Kidney (tissue), 14 donors: Measurements from ENCODE around the gene CLCN2. TPM values are rescaled to one million over a fixed set of nuclear protein-coding genes. Genes with fewer than 3 reads are reported as not detected.

Source experiments
- DNase-seq, 5 donors: peaks; one replicate each; pipeline ENCODE4 v3.0.0-alpha.2; 2013 to 2020
- FAIRE-seq: peaks from 2 replicates; lab custom pipeline; 2012; peaks lifted over from hg19 to GRCh38; lab: Jason Lieb, UNC
- H3K27ac ChIP-seq, 2 donors: one replicate each; pipeline ENCODE4 v1.7.0; 2013; ENCODE audit warnings: low read depth in 2 of 2, low read length in 2 of 2, inconsistent platforms in 1 of 2
- H3K27me3 ChIP-seq: one replicate; pipeline ENCODE4 v1.7.1; 2013; ENCODE audit warnings: low read length, inconsistent platforms; ENCODE audit not compliant: control insufficient read depth, insufficient read depth
- H3K36me3 ChIP-seq, 3 donors: one replicate each; pipeline versions ENCODE4 v1.7.0 to v1.7.1; 2013; ENCODE audit warnings: low read length in 3 of 3, control low read depth in 1 of 3, inconsistent platforms in 1 of 3; ENCODE audit not compliant: insufficient read depth in 3 of 3, control insufficient read depth in 2 of 3
- H3K4me1 ChIP-seq, 3 donors: one replicate each; pipeline versions ENCODE4 v1.7.0 to v1.7.1; 2013; ENCODE audit warnings: low read length in 3 of 3, inconsistent platforms in 1 of 3, low read depth in 1 of 3; ENCODE audit not compliant: control insufficient read depth in 2 of 3, insufficient read depth in 2 of 3
- H3K4me3 ChIP-seq, 3 donors: one replicate each; pipeline versions ENCODE4 v1.7.0 to v1.8.1; 2013; ENCODE audit warnings: low read length in 3 of 3, control low read depth in 1 of 3, inconsistent platforms in 1 of 3
- H3K9ac ChIP-seq, 3 donors: one replicate each; pipeline versions ENCODE4 v1.7.0 to v1.7.1; 2013; ENCODE audit warnings: low read length in 3 of 3, control low read depth in 1 of 3, inconsistent platforms in 1 of 3
- H3K9me3 ChIP-seq, 3 donors: one replicate each; pipeline versions ENCODE4 v1.7.0 to v1.7.1; 2013; ENCODE audit warnings: low read length in 3 of 3, control low read depth in 1 of 3, inconsistent platforms in 1 of 3; ENCODE audit not compliant: control insufficient read depth in 2 of 3, insufficient read depth in 1 of 3
- CTCF ChIP-seq: IDR thresholded peaks from 3 replicates; pipeline ENCODE4 v1.5.1; 2012; ENCODE audit warnings: mild to moderate bottlenecking, moderate library complexity, borderline replicate concordance; ENCODE audit not compliant: insufficient read depth; ENCODE audit errors: extremely low read depth
- intact Hi-C: fragments of 100-400 bp; cut with DNase I; formaldehyde crosslinking; loops from one replicate; pipeline ENCODE4 v1.11.1; 2022
- polyA plus RNA-seq: library from polyadenylated mRNA; stranded (reverse); fragments of 350-450 nt; fragmentation: Illumina TruSeq; extraction: RNeasy Lipid Tissue Mini Kit (QIAGEN cat#74804); gene quantifications from one replicate; pipeline ENCODE4 v1.2.3, GENCODE V29; 2014; ENCODE audit warnings: low read depth, low replicate concordance; ENCODE audit not compliant: insufficient read depth
- total RNA-seq: library from RNA; stranded (reverse); fragmentation: NEBNext Ultra II Directional; extraction: Animal tissue kit (Norgen Biotek cat#: 25700); gene quantifications from one replicate; pipeline ENCODE4 v1.2.1, GENCODE V29; 2021
- donor health status: control.
- donor health status: control.
- donor health status: control.
- donor health status: control.
- donor health status: control.
- donor health status: DM: yes; HTN: yes; CAD: no.
- donor health status: Normal renal cell carcinoma (clear cell type).

The CLCN2 gene
- total and polyA plus RNA-seq, 2 donors from 2014 or later, result 6.4 to 10.4 TPM

DNA sequence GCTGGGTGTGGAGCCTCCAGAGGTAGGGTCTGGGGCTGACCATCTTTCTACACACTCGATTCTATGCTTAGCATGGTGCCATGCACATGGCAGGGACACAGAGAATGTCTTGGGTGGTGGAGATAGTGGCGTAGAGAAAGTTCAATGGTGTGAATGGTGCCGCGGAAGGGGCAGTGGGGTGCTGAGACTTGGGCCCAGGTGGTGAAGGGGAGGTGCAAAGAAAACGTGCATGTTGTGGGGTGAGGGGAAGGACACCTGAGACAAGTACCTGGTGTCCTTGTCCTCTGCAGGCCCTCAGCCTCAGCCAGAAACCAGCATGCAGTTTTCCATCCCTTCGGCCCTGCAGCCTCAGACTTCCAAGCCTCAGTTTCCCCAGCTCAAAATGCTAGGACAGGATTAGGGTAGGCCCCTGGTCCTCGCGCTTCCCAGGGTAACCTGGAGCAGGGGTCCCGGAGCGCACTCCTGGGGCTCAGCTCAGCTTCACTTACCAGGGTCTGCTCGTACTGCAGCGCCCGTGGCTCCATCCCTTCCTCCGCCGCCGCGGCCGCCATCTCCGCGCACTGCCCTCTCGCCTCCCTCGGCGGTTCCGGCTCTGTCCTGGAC, 375 bp downstream of the CLCN2 start:
- peak overlapping the region; percentile 56 to 81 for H3K27ac ChIP-seq
- peak overlapping the region; percentile 48 to 70 (median 67) for H3K9ac ChIP-seq
- H3K27me3 ChIP-seq, result no peaks in the 10 kb centered on the region
- peaks cover 3 to 17% (median 13%) of the 10 kb centered on the region in 3 donors for H3K4me1 ChIP-seq
- DNase-seq (peak in 1 of 5 donors; percentile 80), FAIRE-seq (no peak)
- no peak for TF ChIP-seq CTCF
- H3K9me3 ChIP-seq, result no peaks in the 10 kb centered on the region
- peaks cover 5 to 10% (median 6%) of the 10 kb centered on the region in 3 donors for H3K36me3 ChIP-seq
- peak overlapping the region; percentile 51 to 90 (median 81) for H3K4me3 ChIP-seq
- intact Hi-C loops, result no loop called here

GRCh38 chr3:184360070-184360928, 1.1 kb downstream of the CLCN2 start:
- peak overlapping the region; percentile 51 to 90 (median 81) for H3K4me3 ChIP-seq
- peak overlapping the region in 2 of 3 donors; percentile 67 to 70 for H3K9ac ChIP-seq
- peaks cover 3 to 17% (median 13%) of the 10 kb centered on the region in 3 donors for H3K4me1 ChIP-seq
- no peaks in the 10 kb centered on the region for H3K9me3 ChIP-seq
- no peak overlapping the region for H3K27ac ChIP-seq
- H3K36me3 ChIP-seq, result peaks cover 3 to 9% (median 6%) of the 10 kb centered on the region in 3 donors
- no peak for FAIRE-seq
- TF ChIP-seq CTCF, result no peak
- peak in 2 of 5 donors; percentile 61 to 71 for DNase-seq
- H3K27me3 ChIP-seq, result no peaks in the 10 kb centered on the region
- intact Hi-C loops, result no loop called here

DNA sequence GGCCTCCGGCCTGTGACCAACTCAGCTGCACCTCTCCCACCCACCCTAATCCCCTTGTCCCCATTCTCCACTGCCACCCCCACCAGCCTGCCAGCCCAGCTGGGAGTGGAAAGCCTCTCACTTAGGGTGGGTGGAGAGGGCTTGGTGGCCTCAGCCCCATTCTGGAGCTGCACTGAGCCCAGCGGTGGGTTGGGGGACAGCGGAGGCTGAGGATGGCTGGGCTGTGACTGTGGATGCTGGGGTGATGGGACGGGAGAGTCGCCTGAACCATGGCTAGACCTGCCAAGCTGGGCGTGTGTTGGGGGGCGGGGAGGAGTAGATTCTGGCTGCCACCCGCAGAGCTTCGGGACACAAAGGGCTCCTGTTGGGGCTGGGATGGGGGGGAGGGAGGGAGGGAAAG, 1.8 kb downstream of the CLCN2 start:
- no peaks in the 10 kb centered on the region for H3K9me3 ChIP-seq

More for the DNA sequence above, 1.8 kb downstream of the CLCN2 start:
- peaks cover 3 to 15% (median 13%) of the 10 kb centered on the region in 3 donors for H3K4me1 ChIP-seq
- intact Hi-C loops, result no loop called here
- DNase-seq (peak in 2 of 5 donors; percentile 57 to 64), FAIRE-seq (no peak)
- no peak for TF ChIP-seq CTCF
- no peak overlapping the region for H3K4me3 ChIP-seq
- H3K27ac ChIP-seq, result no peak overlapping the region
- peaks cover 0 to 5% (median 4%) of the 10 kb centered on the region in 3 donors for H3K36me3 ChIP-seq
- H3K27me3 ChIP-seq, result no peaks in the 10 kb centered on the region
- H3K9ac ChIP-seq, result no peak overlapping the region
